Fibroblast of lung (primary cell): ENCODE measurements around the gene PBX1. TPM values are rescaled to one million over a fixed set of nuclear protein-coding genes. Genes with fewer than 3 reads are reported as not detected.
A peak's percentile ranks its signal among the peaks of the same experiment; 100 is the strongest.

ENCODE experiments used
- DNase-seq, 2 donors: peaks; one replicate each; pipeline versions ENCODE4 v3.0.0 to v3.0.0-alpha.2; 2010; ENCODE audit warnings: low read depth in 2 of 2
- H2AFZ ChIP-seq: 2 replicates; pipeline ENCODE4 v1.5.1; 2012; ENCODE audit warnings: low read length, control low read depth, inconsistent platforms
- H3K27ac ChIP-seq: 2 replicates; pipeline ENCODE4 v1.5.1; 2011; ENCODE audit warnings: low read length, control low read depth; ENCODE audit not compliant: insufficient read depth
- H3K27me3 ChIP-seq: 2 replicates; pipeline ENCODE4 v1.5.1; 2011; ENCODE audit warnings: mild to moderate bottlenecking, low read length; ENCODE audit not compliant: control insufficient read depth, insufficient read depth
- H3K36me3 ChIP-seq: 2 replicates; pipeline ENCODE4 v1.5.1; 2011; ENCODE audit warnings: low read length; ENCODE audit not compliant: control insufficient read depth, insufficient read depth
- H3K4me1 ChIP-seq: 2 replicates; pipeline ENCODE4 v1.5.1; 2011; ENCODE audit warnings: low read length; ENCODE audit not compliant: control insufficient read depth, insufficient read depth; ENCODE audit errors: extremely low read depth
- H3K4me2 ChIP-seq: 2 replicates; pipeline ENCODE4 v1.5.1; 2011; ENCODE audit warnings: low read length, control low read depth; ENCODE audit not compliant: insufficient read depth; ENCODE audit errors: extremely low read depth
- H3K4me3 ChIP-seq, 4 experiments: fragments of 200-600 bp in 1 of 4; sonication (generic) in 1 of 4; replicated peaks in 1 of 4; 2 replicates each; pipeline ENCODE4 v1.5.1; 2011 to 2016; ENCODE audit warnings: low read length in 4 of 4, low read depth in 3 of 4, mild to moderate bottlenecking in 3 of 4, control low read depth in 2 of 4, inconsistent platforms in 1 of 4, mixed read lengths in 1 of 4; ENCODE audit not compliant: insufficient read depth in 1 of 4; ENCODE audit errors: control extremely low read depth in 1 of 4
- H3K79me2 ChIP-seq: 2 replicates; pipeline ENCODE4 v1.5.1; 2012; ENCODE audit warnings: mild to moderate bottlenecking, low read length, inconsistent platforms; ENCODE audit not compliant: control insufficient read depth, insufficient read depth
- H3K9ac ChIP-seq: 2 replicates; pipeline ENCODE4 v1.5.1; 2011; ENCODE audit warnings: mild to moderate bottlenecking, low read length, control low read depth; ENCODE audit not compliant: insufficient read depth
- H3K9me3 ChIP-seq: 2 replicates; pipeline ENCODE4 v1.5.1; 2012; ENCODE audit warnings: low read depth, low read length; ENCODE audit not compliant: control insufficient read depth, insufficient read depth
- H4K20me1 ChIP-seq: 2 replicates; pipeline ENCODE4 v1.5.1; 2011; ENCODE audit warnings: low read length; ENCODE audit not compliant: control insufficient read depth, insufficient read depth; ENCODE audit errors: extremely low read depth
- EZH2 ChIP-seq: IDR thresholded peaks from 2 replicates; pipeline ENCODE4 v1.5.1; 2012; ENCODE audit warnings: low read length, control low read depth, mild to moderate bottlenecking; ENCODE audit errors: missing control alignments
- polyA plus RNA-seq, 2 donors: library from polyadenylated mRNA; depleted of rRNA in 1 of 2; stranded (reverse) in 1 of 2; unstranded in 1 of 2; fragments of >200 nt; gene quantifications; 2 replicates each; pipeline ENCODE4 v1.2.1, GENCODE V29; 2011 to 2012; ENCODE audit warnings: missing spikeins in 1 of 2
- total RNA-seq: library from RNA; depleted of rRNA; stranded (reverse); fragments of >200 nt; gene quantifications from 2 replicates; pipeline ENCODE4 v1.2.1, GENCODE V29; 2014
- TF ChIP-seq, protein P1 (sequence below), 2 donors: IDR thresholded peaks in 1 of 2; conservative IDR thresholded peaks in 1 of 2; 1 replicate in 1 of 2; 2 replicates in 1 of 2; pipeline ENCODE4 v1.5.1; 2011 to 2012; ENCODE audit warnings: low read length in 2 of 2, control low read depth in 1 of 2, inconsistent platforms in 1 of 2, low read depth in 1 of 2, mild to moderate bottlenecking in 1 of 2

PBX1 gene
- total and polyA plus RNA-seq, 2 donors (not counting 1 experiment from before 2014, with no cell fraction given) = 43.1 to 46.7 TPM

DNA sequence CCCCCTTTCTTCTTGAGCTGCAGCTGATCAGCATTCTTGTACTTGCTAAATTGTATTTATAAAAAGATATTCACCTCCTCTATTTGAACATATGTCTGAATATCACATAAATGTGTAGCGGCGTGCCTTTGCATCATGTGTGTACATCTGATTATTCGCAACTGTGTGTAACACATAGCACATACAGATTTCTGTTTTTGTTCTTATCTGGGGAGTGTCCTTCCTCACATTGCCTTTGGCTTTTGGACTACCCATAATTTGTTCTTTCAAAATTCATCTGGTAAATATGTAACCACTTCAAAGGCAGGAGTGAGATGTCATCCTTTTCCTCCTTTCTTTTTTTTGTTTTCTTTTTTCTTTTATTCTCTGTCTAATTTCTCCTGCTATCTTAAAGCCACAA lies 113.6 kb downstream of the PBX1 start:
- no peaks in the 10 kb centered on the region for H3K36me3 ChIP-seq
- H3K4me1 ChIP-seq = peaks cover 5% of the 10 kb centered on the region
- no peaks in the 10 kb centered on the region for H3K79me2 ChIP-seq
- no peak for TF ChIP-seq EZH2
- TF ChIP-seq, protein P1, sequence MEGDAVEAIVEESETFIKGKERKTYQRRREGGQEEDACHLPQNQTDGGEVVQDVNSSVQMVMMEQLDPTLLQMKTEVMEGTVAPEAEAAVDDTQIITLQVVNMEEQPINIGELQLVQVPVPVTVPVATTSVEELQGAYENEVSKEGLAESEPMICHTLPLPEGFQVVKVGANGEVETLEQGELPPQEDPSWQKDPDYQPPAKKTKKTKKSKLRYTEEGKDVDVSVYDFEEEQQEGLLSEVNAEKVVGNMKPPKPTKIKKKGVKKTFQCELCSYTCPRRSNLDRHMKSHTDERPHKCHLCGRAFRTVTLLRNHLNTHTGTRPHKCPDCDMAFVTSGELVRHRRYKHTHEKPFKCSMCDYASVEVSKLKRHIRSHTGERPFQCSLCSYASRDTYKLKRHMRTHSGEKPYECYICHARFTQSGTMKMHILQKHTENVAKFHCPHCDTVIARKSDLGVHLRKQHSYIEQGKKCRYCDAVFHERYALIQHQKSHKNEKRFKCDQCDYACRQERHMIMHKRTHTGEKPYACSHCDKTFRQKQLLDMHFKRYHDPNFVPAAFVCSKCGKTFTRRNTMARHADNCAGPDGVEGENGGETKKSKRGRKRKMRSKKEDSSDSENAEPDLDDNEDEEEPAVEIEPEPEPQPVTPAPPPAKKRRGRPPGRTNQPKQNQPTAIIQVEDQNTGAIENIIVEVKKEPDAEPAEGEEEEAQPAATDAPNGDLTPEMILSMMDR (conservative IDR thresholded peaks at IDR 0.05 in 1 of 2, IDR thresholded peaks at IDR 0.05 in 1 of 2; ENCODE audit: low read depth in 1 of 2, low read length in 2 of 2) = no peak
- no peak overlapping the region for H3K4me3 ChIP-seq
- no peaks in the 10 kb centered on the region for H3K27me3 ChIP-seq
- H3K9me3 ChIP-seq = no peaks in the 10 kb centered on the region
- H2AFZ ChIP-seq = no peak overlapping the region
- no peak overlapping the region for H3K4me2 ChIP-seq
- no peak overlapping the region for H3K27ac ChIP-seq
- no peaks in the 10 kb centered on the region for H4K20me1 ChIP-seq
- H3K9ac ChIP-seq = no peak overlapping the region
- DNase-seq = no peak

DNA sequence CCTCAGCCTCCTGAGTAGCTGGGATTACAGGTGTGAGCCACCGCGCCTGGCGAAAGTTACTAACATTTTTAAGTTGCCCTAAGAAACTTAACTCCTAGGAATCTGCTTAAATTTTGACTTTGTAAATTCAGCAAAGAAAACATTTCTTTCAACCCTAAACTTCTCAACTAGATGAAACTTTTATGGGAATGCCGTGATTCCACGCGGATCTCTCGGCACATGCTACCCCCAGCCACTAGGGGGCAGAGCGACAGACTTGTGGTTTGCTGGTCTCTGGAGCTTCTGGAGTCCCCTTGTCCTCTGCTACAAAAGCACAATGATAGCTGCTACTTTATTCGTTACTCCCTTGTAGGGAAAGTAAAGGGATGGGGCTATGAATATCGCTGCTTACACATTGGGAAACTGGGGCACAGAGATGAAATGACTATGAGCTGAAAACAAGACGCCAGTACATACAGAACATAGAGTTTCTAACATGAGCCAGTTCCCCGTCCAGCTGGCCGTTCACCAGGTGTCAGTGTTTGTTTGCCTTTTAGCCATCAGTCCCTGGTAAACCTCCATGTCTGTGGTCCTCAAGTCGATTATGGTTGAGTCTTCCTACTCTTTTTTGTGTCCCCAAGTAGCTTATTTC lies 114.7 kb downstream of the PBX1 start:
- no peak for DNase-seq
- TF ChIP-seq, protein P1 (conservative IDR thresholded peaks at IDR 0.05 in 1 of 2, IDR thresholded peaks at IDR 0.05 in 1 of 2; ENCODE audit: low read depth in 1 of 2, low read length in 2 of 2) = peak; percentile 50 to 52
- TF ChIP-seq EZH2 = no peak

DNA sequence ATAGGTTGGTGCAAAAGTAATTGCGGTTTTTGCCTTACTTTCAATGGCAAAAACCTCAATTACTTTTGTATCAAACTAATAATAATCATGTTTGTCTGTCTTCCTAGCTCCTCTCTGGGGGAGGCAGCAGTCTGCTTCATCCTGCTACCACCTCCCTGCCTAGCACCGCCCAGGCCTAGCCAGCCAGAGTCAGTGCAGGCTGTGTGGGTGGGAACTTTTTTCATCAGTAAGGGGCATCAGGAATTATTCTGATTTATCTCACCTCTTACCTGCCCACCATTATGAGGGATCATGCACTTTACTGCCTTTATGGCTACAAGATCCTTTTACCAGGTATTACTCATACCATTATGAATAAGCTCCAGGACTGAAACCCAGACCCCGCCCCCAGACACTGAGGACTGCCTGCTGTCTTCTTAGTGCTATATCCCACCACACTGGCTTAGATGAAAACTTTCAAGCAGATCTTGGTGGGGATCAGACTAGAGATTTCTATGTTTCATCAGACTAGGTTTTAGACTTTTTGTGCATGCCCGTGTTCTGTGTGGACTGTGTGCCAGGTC lies 116.4 kb downstream of the PBX1 start:
- Histone ChIP-seq H3K4me2 (no peak overlapping the region), H2AFZ (no peak overlapping the region), H3K79me2 (no peaks in the 10 kb centered on the region), H3K4me3 (no peak overlapping the region), H3K4me1 (peaks cover 5% of the 10 kb centered on the region), H3K27me3 (no peaks in the 10 kb centered on the region), H4K20me1 (no peaks in the 10 kb centered on the region), H3K36me3 (no peaks in the 10 kb centered on the region), H3K9ac (no peak overlapping the region), H3K27ac (no peak overlapping the region), H3K9me3 (no peaks in the 10 kb centered on the region)
- peak in 1 of 2 donors; percentile 47 for DNase-seq
- TF ChIP-seq, protein P1 (conservative IDR thresholded peaks at IDR 0.05 in 1 of 2, IDR thresholded peaks at IDR 0.05 in 1 of 2; ENCODE audit: low read depth in 1 of 2, low read length in 2 of 2) = no peak
- no peak for TF ChIP-seq EZH2

More for the DNA sequence above, 114.7 kb downstream of the PBX1 start:
- Histone ChIP-seq H3K9me3 (no peaks in the 10 kb centered on the region), H3K4me3 (no peak overlapping the region), H2AFZ (no peak overlapping the region), H3K27me3 (no peaks in the 10 kb centered on the region), H3K79me2 (no peaks in the 10 kb centered on the region), H3K36me3 (no peaks in the 10 kb centered on the region), H3K4me2 (no peak overlapping the region), H3K4me1 (peaks cover 5% of the 10 kb centered on the region), H3K27ac (no peak overlapping the region), H3K9ac (no peak overlapping the region), H4K20me1 (no peaks in the 10 kb centered on the region)
